Measurements from ENCODE around the gene NT5DC4.
A peak's percentile ranks its signal among the peaks of the same experiment; 100 is the strongest.

NT5DC4 gene

GRCh38 chr2:112724591-112725525, 4.0 kb downstream of the NT5DC4 start:
- DNase-seq = no peak

- DNase-seq = no peak
These were observed 5.0 kb downstream of the NT5DC4 start for GRCh38 chr2:112725545-112726457.

DNA sequence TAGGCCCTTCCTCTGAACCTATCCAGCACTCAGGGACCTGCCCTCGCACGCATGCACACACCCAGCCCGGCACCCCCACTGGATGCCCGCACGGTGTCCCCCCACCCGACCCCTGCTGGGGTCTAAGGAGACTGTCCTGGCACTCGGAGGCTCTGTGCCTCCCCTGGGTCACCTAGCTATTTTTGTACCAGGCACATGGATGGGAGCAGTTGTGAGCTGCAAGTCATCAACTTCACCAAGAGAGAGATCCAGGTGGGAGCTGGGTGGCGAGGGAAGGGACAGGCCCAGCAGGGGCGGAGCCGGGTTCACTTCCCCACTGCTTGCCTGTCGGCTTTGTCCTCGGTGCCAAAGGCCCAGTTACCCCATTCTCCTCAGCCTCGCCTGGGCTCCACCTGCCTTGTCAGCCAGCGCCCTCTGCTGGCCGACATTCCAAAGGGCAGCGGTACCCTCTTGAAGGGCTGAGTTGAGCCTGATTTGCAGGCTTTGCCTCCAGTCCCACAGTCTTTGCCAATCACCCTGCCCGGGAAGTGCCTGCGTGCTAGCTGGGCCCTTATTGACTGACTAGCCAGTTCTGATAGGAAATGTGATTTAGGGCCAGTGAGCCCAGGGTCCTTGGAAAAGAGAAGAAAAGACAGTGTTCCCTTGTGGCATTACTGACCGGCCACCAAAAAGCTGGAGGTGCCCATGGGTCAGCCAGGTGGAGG, 5.8 kb downstream of the NT5DC4 start:
- peak; percentile 85 for DNase-seq

DNA sequence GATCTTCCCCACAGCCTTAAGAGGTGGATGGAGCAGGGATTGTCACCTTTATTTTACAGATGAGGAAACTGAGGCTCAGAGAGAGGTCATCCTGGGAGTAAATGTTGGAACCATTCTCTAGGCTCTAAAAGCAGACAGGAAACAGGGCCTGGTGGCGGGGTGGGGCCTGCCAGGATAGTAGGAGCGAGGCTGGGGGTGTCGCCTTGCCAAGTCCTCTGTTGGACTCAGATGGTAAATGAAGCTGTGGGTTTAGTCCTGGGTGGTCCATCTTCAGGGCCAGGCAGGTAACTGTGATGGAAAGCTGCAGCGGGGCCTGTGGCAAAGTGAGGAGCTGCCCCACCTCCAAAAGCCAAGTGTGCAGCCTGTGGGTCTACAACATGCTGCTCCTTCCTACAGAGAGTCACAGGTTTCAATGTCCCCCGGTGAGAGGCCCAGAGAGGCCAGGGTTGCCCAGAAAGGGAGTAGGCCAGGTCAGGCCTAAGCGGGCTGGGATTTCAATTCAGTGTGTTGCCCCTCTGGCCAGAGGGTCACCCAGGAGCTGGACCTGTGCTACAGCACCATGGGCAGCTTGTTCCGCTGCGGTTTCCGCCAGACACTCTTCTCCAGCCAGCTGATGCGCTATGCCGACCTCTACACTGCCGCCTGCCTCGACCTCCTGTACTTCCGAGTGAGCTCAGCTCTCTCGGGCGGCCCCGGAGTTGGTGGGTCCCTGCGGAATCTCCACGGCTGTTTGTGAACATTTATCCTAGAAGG, 6.6 kb downstream of the NT5DC4 start:
- DNase-seq = no peak

DNA sequence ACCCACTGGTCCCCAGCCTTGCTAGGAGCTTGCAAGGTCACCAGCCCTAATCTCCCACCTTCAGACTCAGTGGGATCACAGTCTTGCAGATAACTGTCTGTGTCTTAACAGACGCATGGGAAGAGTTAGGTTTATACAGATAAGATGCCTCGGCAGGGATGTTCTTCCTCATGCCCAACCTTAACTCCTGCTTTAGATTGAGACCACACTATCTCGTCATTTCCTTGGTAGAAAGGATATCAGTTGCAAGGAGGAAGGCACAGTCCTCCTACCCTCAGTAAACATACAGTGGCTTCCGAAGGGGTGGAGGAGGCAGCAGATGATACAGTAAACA, 7.2 kb downstream of the NT5DC4 start:
- DNase-seq = no peak

DNA sequence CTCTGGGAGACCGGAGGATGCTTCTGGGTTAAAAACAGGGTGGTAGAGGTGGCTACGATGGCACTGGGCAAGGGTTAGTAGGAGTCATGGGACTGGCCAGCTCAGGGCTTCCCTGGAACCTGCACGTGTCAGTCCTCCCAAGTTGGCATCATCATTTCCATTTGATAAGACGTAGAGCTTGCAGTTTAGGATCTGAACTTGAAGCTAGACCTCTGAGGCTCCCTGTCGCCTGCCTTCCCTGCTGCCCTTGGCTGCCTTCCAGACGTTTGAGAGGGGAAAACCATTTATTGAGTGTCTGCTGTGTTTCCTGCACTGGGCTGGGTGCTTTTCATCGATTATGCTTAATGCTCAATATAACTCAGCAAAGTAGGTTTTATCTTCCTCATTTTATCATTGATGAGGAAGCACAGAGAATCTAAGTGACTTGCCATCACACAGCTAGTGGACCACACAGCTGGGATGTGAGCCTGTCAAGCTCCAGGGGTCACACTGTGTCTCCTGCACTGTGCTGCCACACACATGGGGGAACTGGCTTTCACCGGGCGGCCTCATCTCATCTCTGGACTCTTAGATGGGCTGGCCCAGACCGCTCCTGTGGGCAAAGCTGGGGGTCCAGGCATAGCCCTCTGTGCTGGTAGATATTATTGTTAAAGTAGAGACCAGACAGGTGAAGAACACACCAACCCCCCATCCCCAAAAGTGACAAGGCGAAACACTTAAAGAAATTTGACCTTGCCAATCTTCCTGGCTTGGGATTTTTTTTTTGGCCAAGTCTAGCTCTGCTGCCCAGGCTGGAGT, 7.8 kb downstream of the NT5DC4 start:
- DNase-seq = no peak

GRCh38 chr2:112730216-112730615, 9.4 kb downstream of the NT5DC4 start:
- no peak for DNase-seq

GRCh38 chr2:112730791-112731190, 10.0 kb downstream of the NT5DC4 start:
- no peak for DNase-seq

- no peak for DNase-seq
These were observed 10.7 kb downstream of the NT5DC4 start for GRCh38 chr2:112731479-112731878.

DNA sequence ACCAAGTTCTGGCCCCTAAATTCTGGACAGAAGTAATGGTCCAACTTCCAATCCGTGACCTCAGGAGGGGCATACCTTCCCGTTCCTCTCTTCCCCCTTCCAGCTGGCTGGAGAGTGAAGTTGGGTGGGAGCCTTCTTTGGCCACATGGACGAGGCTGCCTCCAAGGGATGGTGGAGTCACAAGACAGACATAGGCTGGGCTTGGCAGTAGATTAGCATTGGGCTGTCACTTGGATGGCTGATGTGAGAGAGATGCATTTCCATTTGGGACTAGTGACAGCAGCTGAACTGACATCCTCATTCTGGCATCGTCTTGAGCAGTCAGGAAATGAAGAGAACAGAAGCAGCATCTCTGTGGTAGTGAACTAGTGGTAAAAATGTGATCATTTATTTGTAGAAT, 12.6 kb downstream of the NT5DC4 start:
- DNase-seq = no peak

GRCh38 chr2:112733871-112734270, 13.1 kb downstream of the NT5DC4 start:
- no peak for DNase-seq

DNA sequence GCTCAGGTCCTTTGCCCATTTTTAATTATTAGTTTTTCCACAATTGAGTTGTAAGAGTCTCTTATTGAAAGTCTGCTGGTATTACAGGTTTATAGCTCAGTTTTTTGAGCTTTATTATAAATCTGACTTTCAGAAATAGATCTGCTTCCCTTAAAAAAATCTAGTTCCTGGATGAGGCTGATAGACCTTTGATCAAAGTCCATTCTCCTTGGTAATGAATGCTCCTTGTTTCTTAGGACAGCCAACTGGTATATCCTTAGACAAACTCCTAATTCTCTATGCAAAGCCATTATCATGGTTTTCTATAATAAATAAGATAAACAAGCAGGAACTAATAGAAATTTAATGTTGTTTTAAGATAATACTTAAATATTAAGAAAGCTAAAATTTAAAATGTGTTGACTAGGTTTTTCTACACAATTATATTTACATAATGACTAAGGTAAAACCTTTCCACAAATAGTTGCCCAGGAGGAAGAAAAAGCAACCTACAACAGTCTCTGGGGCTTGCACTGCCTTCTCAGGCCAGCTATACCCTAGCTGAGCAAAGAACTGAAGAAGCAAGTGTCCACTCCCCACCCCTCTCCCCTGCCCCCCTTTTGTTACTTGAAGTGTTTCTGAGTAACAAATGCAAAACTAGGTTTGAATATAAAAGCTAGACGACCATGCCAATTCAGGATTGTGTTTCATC, 16.9 kb downstream of the NT5DC4 start:
- no peak for DNase-seq

DNA sequence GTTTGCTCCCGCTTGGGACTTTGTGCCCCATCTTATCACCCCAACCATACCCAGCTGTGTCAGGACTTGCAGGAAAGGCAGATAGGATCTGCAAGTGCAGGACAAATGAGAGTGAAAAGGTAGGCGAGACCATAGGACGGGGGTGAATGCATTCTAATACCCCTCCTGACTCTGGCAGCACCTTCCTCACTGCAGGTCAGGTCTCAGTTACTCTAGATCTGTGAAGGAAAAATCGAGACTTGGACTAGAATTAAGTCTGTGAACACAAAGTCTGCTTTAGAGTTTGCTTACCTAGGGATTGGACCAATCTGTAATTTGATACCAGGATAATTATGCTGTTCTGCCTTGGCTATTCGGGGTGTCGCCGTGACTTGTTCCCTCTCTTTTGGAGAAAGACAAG, 19.7 kb downstream of the NT5DC4 start:
- no peak for DNase-seq

- DNase-seq = peak; percentile 12
These were observed 29.1 kb downstream of the NT5DC4 start for GRCh38 chr2:112749755-112750559.

DNA sequence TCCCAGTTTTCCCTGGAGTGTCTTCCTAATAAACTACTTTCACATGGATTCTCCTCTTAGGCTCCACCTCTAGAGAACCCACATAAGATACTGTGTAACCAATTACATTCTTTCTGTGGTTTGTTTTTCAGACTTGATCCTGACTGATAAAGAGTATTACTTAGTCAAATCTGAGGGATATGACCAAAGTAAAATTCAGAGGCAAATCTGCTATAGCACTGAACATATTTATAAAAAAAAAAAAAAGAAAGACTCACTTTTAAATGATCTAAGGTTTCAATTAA, 29.7 kb downstream of the NT5DC4 start:
- DNase-seq = no peak

DNA sequence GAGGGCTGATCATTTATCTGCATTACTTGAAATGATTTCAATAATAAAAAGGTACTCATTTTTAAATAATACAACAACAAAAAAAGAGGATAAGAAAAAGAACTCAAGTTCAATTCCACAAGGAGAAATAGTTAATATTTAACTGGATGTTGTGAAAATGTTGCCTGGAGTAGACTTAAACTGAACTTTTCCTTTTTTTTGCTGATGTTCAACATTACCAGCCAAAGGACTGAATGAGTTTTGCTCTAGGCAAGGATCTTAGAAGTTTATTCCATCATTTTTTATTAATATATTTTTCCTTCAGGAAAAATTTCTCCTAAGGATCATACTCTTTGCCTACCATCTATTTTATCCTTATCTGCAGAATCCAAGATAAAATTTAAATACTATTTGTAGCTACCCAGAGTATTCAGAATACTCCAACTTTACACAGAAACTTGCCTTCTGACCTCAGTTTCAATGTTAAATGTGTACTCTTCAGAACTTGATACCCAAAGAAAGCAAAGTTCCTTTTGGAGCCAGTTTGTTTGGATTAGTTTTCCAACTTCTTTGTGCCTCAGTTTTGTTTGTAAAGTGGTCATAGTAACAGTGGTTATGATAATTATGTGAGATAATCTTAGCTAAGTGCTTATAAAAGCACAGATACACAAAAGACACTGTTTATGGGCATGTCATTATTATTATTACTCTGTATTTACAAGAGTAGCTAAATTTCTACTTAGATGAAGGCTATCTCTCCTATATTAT, 30.8 kb downstream of the NT5DC4 start:
- no peak for DNase-seq

- no peak for DNase-seq
These were observed 31.8 kb downstream of the NT5DC4 start for GRCh38 chr2:112752667-112753066.

DNA sequence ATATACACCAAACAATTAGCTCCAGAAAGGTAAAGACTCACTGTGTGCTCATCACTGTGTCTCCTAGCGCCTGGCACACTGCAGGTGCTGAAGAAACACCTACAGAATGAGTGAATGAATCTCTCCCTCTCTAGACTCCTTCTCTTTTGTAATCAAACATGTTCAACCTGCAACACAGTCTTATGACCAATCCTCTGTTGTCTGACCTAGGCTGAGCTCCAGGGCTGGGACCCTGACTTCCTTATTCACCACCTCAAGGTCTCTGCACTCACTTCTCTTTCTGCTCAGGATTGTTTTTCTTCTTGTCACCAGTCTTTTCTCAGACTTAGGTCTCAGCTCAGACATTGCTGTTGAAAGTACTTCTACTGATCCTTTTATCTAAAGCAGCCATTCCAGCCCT, 33.7 kb downstream of the NT5DC4 start:
- DNase-seq = no peak

- DNase-seq = no peak
These were observed 34.6 kb downstream of the NT5DC4 start for GRCh38 chr2:112755444-112755843.

GRCh38 chr2:112756207-112756606, 35.4 kb downstream of the NT5DC4 start:
- no peak for DNase-seq
